ENCODE data around the gene CACNB2.
"Not testable (repeated sequence)": the region's sequence is repeated elsewhere in the genome, so short reads cannot be mapped to it uniquely, and the experiment has no call there.

The CACNB2 gene

DNA sequence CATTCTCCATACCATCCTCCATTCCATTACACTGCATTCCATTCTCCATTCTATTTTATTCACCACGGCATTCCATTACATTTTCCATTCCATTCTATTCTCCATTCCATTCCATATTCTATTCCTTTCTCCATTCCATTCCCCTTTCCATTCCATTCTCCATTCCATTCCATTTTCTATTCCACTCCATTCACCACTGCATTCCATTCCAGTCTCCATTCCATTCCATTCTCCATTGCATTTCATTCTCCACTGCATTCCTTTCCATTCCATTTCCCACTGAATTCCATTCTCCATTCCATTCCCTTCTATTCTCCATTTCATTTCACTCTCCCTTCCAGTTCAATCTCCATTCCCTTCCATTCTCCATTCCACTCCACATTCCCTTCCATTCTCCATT is 431.6 kb downstream of the CACNB2 start:
- H3K4me3 ChIP-seq (ENCODE audit: low read depth, low read length): no peak overlapping the region
- no peak for TF ChIP-seq CTCF (IDR thresholded peaks at IDR 0.05; ENCODE audit: borderline replicate concordance, insufficient read depth, low read depth, low read length)

DNA sequence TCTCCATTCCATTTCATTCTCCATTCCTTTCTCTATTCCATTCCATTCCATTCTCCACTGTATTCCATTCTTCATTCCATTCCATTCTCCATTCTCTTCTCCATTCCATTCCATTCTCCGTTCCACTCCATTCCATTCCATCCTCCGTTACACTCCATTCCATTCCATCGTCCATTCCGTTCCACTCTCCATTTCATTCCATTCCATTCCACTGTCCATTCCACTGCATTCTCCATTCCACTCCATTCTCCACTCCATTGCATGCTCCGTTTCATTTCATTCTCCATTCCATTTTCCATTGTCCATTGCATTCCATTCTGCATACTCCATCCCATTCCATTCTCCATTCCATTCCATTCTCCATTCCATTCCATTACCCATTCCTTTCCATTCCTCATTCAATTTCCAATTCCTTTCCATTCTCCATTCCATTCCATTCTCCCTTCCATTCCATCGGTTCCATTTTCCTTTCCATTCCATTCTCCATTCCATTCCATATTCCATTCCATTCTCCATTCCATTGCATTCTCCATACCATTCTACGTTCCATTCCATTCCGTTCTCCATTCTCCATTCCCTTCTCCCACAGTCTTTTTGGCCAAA is 432.8 kb downstream of the CACNB2 start:
- H3K4me3 ChIP-seq (ENCODE audit: low read depth, low read length): no peak overlapping the region
- no peak for TF ChIP-seq CTCF (IDR thresholded peaks at IDR 0.05; ENCODE audit: borderline replicate concordance, insufficient read depth, low read depth, low read length)

DNA sequence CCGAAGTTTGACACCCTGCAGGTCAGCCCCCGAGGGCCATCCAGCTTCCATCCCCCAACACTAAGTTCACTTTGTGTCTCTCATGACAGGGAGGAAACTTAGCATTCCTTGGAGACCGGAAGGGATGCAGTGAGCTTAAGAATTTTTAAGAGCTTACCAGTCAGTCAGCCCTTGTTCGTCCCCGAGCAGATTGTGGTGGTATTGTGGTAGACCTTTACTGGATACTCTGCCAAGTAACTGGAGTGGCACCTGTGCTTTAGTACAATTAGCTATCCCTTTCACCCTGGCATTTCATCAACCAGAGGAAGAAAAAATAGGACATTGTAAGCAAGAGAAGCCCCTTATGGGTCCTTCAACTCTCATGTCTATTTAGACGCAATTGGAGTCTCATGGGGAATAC is 436.4 kb downstream of the CACNB2 start:
- no peak for TF ChIP-seq CTCF (IDR thresholded peaks at IDR 0.05; ENCODE audit: borderline replicate concordance, insufficient read depth, low read depth, low read length)

GRCh38 chr10:18577823-18578685 is 437.8 kb downstream of the CACNB2 start:
- no peak overlapping the region for H3K4me3 ChIP-seq (ENCODE audit: low read depth, low read length)
- no peak for TF ChIP-seq CTCF (IDR thresholded peaks at IDR 0.05; ENCODE audit: borderline replicate concordance, insufficient read depth, low read depth, low read length)

More for the DNA sequence above, 436.4 kb downstream of the CACNB2 start:
- H3K4me3 ChIP-seq (ENCODE audit: low read depth, low read length): no peak overlapping the region

- TF ChIP-seq CTCF (IDR thresholded peaks at IDR 0.05; ENCODE audit: borderline replicate concordance, insufficient read depth, low read depth, low read length): no peak
- H3K4me3 ChIP-seq (ENCODE audit: low read depth, low read length): no peak overlapping the region
Measured at GRCh38 chr10:18582803-18583202, 442.6 kb downstream of the CACNB2 start.

DNA sequence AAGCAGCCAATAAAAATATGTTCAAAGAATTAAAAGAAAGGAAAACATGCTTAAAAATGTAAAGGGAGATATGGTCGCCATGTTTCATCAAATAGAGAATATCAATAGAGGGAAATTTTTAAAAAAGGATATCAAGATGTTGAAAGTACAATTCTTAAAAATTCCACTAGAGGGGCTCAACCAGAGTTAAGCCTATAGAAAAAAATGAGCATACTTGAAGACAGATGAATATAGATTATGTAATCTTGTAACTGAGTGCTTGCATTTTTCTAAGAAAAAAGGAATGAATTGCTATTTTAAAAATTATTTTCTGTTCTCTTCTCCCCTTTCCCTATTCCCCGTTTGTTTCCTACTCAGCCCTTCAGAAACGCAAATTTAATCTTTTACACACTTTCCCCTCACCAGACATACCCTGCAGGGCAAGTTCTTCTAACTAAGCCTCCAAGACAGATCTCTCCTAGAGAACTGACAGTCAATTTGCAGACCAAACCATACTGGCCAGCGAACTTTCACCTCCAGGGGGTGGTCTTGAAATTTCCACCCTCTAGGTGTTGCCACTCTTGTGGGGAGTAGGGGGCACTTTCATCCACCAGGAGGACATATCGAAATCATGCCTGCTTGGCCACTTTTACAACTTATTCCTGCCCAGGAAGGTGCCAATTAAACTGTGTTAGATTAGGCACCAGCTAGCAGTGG is 443.5 kb downstream of the CACNB2 start:
- no peak overlapping the region for H3K4me3 ChIP-seq (ENCODE audit: low read depth, low read length)

DNA sequence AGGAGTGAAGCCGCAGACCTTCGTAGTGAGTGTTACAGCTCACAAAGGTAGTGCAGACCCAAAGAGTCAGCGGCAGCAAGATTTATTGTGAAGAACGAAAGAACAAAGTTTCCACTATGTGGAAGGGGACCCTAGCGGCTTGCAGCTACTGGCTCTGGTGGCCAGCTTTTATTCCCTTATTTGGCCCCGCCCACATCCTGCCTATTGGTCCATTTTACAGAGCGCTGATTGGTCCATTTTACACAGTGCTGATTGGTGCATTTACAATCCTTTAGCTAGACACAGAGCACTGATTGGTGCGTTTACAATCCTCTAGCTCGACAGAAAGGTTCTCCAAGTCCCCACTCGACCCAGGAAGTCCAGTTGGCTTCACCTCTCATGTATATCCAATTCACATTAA is 446.4 kb downstream of the CACNB2 start:
- H3K4me3 ChIP-seq (ENCODE audit: low read depth, low read length): not testable (repeated sequence)

More for the DNA sequence above, 443.5 kb downstream of the CACNB2 start:
- TF ChIP-seq CTCF (IDR thresholded peaks at IDR 0.05; ENCODE audit: borderline replicate concordance, insufficient read depth, low read depth, low read length): no peak

- not testable (repeated sequence) for H3K4me3 ChIP-seq (ENCODE audit: low read depth, low read length)
Measured at GRCh38 chr10:18591141-18591540, 450.9 kb downstream of the CACNB2 start.
